CD4-positive, alpha-beta T cell treated with Interleukin-4 for 4 hours (primary cell): ENCODE results near the gene ASPHD2.
"Not testable (repeated sequence)": the region's sequence is repeated elsewhere in the genome, so short reads cannot be mapped to it uniquely, and the experiment has no call there.

Experiments
- DNase-seq: peaks from one replicate; pipeline ENCODE4 v3.0.0-alpha.2; 2020

ASPHD2 gene

GRCh38 chr22:26428515-26429457, at the start of gene ASPHD2:
Gene ASPHD2 (plus strand): TSS chr22:26429260. CDS start chr22:26433616, 4,356 bp downstream.
- DNase-seq, result peak; percentile 82

- no peak for DNase-seq
These were observed 48.8 kb upstream of the ASPHD2 start for GRCh38 chr22:26380072-26380830.

GRCh38 chr22:26382782-26383181, 46.3 kb upstream of the ASPHD2 start:
- DNase-seq, result no peak

GRCh38 chr22:26383968-26384556, 45.0 kb upstream of the ASPHD2 start:
- DNase-seq, result no peak

- no peak for DNase-seq
These were observed 43.9 kb upstream of the ASPHD2 start for GRCh38 chr22:26385164-26385563.

- no peak for DNase-seq
These were observed 39.9 kb upstream of the ASPHD2 start for GRCh38 chr22:26389125-26389524.

GRCh38 chr22:26391091-26391490, 38.0 kb upstream of the ASPHD2 start:
- DNase-seq, result no peak

- no peak for DNase-seq
These were observed 37.4 kb upstream of the ASPHD2 start for GRCh38 chr22:26391623-26392022.

GRCh38 chr22:26393929-26394328, 35.1 kb upstream of the ASPHD2 start:
- DNase-seq, result no peak

GRCh38 chr22:26394777-26395176, 34.3 kb upstream of the ASPHD2 start:
- no peak for DNase-seq

- DNase-seq, result no peak
These were observed 33.1 kb upstream of the ASPHD2 start for GRCh38 chr22:26395926-26396325.

GRCh38 chr22:26398741-26399153, 30.3 kb upstream of the ASPHD2 start:
- peak; percentile 54 for DNase-seq

GRCh38 chr22:26399289-26399688, 29.8 kb upstream of the ASPHD2 start:
- DNase-seq, result no peak

- DNase-seq, result no peak
These were observed 27.3 kb upstream of the ASPHD2 start for GRCh38 chr22:26401726-26402125.

GRCh38 chr22:26404851-26405421, 24.1 kb upstream of the ASPHD2 start:
- DNase-seq, result no peak

GRCh38 chr22:26406118-26406517, 22.9 kb upstream of the ASPHD2 start:
- no peak for DNase-seq

GRCh38 chr22:26408562-26409220, 20.4 kb upstream of the ASPHD2 start:
- DNase-seq, result not testable (repeated sequence)

- DNase-seq, result no peak
These were observed 19.2 kb upstream of the ASPHD2 start for GRCh38 chr22:26409719-26410335.

- no peak for DNase-seq
These were observed 18.7 kb upstream of the ASPHD2 start for GRCh38 chr22:26410386-26410785.

GRCh38 chr22:26414347-26414746, 14.7 kb upstream of the ASPHD2 start:
- no peak for DNase-seq

- DNase-seq, result no peak
These were observed 12.8 kb upstream of the ASPHD2 start for GRCh38 chr22:26416256-26416655.

GRCh38 chr22:26416670-26417276, 12.3 kb upstream of the ASPHD2 start:
- no peak for DNase-seq
